DMS114 treated with DMSO at 0.1 percent for 48 hours (cell line): ENCODE measurements around the gene OSCP1.

ENCODE experiments used
- DNase-seq: peaks from one replicate; lab custom pipeline; 2025; ENCODE audit not compliant: unreplicated experiment; lab: John Stamatoyannopoulos, UW

Gene OSCP1

GRCh38 chr1:36475910-36476604 is 25.8 kb upstream of the OSCP1 start:
- no peak for DNase-seq

DNA sequence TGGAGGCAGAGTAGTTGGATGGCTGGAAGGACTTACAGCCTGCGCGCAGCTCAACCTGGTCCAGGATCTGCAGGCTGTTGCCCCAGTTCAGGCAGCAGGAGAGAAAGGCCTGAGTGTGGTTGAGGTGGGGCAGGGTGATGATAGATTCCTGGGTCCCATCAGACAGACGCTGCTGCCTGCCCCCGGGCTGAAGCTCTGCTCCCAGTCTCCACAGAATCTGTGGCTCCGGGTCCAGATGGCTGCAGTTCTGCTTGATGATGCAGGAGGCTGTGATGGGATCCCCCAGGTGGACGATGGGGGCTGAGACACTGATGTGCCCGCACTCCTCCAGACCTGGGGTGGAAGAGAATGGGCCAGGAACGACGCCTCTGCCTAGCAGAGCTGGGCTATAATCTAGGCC is 25.1 kb upstream of the OSCP1 start:
- no peak for DNase-seq

DNA sequence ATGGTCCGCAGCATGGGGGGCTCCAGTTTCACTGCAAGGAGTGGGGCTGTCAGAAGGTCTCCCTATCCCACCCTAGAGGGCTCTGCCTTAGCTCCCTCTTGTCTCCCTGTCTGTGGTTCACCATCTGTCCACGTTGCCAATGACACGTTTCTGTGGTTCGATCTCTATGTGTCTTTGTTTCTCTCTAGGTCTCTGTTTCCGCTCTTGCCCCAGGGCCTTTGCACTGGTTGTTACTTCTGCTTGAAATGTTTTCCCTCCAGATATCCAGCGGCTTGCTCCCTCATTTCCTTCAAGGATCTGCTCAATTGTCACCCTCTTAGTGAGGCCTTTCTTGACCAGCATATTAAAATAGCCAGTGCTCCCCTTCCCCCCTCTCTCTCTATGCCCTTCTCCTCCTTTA is 22.4 kb upstream of the OSCP1 start:
- no peak for DNase-seq

- DNase-seq, result no peak
Measured at GRCh38 chr1:36471830-36472641, 21.8 kb upstream of the OSCP1 start.

DNA sequence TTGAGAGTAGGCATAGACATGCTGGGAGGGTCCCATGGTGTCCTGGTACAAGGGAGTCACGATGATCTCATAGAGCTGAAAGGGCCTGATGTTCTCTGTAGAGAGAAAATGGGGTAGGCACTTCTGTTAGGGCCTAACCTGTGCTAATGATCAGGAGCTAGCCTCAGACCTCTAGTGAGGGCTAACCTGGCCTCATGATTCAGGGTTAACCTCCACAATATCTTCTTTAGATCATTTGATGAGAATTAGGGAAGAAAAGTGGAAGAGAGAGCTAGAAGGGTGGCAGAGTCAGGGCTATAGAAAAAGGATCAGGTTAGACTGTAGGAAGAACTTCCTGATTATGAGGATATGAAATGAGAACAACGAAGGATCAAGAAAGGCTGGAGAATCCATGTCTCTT is 18.9 kb upstream of the OSCP1 start:
- no peak for DNase-seq

DNA sequence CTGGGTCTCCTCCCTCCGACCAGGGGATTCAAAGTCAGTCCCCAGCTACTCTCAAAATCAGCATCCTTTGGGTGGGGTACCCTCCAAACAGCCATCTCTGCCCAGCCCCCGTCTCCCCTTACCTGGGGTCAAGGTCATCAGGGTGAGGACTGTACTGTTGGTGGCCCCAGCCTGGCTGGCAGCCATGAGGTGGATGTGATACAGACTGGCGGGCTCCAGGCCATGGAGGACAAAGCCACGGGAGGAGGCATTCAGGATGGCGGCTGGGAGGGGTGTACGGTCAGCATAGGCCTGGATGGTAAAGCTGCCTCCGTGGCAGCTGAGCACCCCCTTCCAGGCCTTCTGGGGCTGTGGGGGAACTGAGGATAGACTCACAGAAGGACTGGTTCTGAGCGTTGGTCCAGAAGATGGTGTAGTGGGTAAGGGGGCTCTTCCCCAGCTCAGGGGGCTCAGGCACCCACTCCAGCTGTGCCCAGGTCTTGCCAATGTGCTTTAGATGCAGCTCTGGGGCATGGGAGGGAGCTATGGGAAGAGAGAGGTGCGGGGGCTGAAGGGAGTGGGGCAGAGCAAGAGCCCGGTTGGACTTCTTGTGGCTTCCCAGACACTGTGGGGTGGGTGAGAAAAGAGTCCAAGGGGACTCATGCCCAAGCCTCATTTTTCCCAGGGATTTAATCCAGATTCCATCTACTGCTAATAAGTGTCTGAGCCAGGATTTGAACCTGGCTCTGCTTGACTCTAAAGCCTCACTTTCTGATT is 17.6 kb upstream of the OSCP1 start:
- no peak for DNase-seq

DNA sequence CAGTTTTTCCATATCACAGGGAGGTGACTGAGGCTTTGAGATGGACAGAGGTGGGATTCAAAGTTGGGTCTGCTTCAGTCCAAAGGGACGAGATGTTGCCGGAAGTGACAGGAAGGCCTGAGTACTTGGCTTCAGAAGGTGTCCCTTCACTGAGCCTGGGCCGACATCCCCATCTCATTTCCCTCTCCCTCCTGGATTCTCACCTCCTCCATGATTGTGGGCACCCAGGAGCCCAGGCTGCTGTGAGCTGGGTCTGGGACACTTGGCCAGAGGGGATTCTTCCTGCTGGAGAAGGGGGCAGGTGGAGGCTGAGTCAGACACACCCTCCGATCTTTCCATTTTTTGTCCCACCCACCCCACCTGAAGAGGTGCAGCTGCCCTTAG is 16.8 kb upstream of the OSCP1 start:
- no peak for DNase-seq

DNA sequence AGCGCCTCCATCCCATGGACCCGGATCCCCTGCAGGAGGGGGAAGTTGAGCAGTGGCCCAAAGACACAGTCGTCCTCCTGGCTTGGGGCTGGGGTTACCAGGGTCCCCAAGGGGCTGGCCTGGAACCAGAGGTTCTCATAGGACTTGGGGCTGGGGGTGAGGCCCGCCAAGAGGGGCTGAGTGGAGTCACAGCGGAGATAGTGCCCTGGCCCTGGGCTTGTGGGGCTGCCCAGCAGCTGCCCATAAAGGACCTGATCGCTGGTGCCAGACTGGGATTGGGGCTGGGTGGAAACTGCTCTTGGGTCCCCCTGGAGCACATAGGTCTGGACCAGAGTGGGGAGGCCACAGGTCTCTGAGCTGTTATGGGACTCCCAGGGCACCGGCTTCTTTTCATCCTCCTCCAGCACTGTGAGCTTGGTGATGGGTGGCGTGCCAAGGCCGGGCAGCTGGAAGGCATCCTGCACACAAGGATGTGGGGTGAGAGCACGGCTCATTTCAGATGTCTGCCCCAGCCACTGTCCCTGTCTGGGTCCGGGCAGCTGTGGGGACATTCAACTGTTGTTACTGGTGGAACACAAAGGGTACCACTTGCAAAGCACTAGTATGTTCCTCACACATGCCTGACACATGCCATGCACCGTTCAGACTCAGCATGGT is 16.2 kb upstream of the OSCP1 start:
- no peak for DNase-seq

DNA sequence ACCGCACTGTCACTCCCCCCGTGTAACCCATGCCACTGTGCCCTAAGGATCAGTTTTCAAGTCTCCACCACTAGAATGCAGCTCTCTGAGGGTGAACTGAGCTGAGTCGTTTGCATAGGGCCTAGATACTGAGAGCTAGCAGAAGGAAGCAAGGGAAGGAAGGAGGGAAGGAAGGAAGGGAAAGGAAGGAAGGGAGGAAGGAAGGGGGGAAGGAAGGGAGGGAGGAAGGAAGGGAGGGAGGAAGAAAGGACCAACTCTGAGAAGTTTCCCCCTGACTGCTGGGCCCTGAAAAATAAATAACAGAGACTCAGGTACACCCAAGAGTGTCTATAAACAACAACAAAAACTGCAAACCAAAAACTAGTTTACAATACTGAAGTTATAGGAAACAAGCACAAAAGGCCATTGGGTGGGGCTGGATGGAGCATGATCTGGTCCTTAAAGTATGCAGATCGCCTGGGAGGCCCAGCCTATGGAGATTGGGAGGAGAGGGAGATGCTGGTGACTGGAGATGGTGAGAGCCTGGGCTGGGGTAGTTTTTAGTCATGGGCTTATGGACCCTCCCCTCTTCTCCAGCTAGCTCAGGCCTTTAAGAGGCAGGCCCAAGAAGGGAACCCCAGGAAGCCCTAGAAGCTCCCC is 15.6 kb upstream of the OSCP1 start:
- no peak for DNase-seq

DNA sequence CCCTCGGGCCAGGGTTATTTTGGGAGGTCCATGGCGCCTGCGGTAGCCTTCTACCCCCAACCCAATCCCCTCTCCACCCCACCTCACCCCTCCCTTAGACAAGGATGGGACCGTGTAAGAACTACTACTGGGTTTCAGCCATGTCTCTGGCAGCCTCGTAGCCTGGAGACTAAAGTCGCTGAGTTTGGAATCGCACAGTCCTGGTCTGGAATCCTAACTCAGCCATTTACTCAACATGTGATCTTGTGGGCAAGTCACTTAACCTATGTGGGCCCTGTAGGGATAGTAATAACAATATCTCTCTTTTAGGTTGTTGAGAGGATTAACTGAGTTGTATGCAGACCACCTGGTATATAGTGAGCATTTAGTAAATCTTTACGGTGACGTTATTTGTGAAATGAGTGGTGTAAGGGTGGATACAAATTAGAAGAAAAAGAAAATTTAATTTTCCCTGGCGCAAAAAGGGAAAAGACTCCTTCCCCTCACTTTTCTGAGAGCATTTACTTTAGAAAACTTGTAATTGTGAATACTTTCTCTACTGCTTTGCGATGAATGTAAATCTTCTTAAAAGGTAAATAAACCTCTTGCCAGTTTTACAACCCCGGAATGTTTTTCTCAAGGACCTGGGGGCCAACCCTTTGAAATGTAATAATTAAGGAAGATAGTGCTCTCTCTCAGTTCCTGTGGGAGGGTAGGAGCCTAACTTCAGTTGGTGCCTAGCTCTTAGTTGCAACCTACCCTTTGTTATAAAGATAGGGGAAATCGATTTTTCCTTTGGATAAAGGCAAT is 14.5 kb upstream of the OSCP1 start:
- peak; percentile 68 for DNase-seq

DNA sequence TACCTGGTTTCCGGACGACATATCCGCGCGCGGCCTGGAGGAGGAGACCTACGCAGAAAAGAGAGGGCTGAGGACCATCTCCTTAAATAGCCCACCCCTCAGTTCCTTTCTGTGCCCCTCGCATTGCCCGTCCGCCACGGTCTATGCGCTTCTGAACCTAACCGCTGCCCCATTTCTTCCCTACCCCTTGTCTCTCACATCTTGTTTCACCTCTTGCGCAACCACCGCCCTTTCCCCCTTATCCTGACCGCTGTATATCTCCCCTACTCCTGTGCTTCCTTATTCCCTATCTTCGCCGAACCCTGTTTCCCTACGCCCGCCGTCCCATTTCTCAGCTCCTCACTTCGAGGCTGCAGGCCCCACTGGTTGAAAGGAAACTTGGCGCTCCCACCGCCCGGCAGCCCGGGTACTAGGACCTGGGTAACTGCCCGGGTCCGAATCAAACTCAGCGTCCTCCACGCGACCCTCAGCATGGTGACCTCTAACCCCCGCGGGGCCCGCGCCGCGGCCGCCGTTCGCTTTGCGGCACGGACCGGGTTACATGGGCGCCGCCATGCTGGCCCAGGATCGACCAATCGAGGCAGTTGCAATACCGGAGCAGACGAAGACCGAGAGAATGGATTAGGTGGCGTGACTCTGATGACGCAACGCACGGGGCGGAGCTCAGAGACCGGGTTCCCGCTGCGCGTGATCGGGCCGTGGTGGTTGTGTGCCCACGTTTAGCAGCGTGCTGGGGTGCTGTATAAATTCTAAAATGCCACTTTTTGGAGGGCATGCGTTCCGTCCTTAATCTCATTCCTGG is 13.8 kb upstream of the OSCP1 start, which contains the start of gene MRPS15:
TSS of gene MRPS15 (minus strand) at position 582 of the 802 bp plus-strand sequence. CDS start at position 473, 109 bp downstream.
- DNase-seq, result peak; percentile 95

DNA sequence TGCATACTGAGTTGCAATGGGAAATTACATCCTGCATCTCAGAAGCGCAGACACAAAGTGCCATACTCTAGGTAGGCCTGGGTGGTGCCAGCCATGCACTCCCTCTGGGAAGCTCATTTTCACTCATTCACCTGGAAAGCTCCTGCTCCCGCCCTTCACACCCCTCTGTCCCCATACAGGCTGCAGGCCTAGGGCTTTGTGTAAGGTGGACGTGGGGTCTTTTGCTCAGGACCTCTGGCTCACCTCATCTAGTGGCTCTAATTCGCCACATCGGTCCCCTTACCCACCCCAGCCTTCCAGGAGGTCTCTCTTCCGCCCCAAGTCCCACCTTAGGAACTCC is 13.2 kb upstream of the OSCP1 start:
- DNase-seq, result no peak

DNA sequence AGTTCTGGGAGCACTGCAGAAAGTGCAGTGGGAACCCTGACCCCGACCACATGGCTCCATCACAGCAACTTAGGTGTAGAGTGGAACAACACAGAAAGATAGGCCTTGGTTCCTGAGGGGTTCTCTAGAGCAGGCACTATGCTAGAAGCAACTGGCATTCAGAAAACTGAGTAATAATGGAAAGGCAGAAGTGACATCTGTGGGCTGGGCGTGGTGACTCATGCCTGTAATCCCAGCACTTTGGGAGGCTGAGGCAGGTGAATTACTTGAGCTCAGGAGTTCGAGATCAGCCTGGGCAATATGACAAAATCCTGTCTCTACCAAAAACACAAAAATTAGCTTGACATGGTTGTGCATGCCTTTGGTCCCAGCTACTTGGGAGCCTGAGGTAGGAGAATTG is 8.7 kb upstream of the OSCP1 start:
- DNase-seq, result no peak

GRCh38 chr1:36457691-36458090 is 7.4 kb upstream of the OSCP1 start:
- DNase-seq, result no peak

- no peak for DNase-seq
Measured at GRCh38 chr1:36456391-36456928, 6.2 kb upstream of the OSCP1 start.

DNA sequence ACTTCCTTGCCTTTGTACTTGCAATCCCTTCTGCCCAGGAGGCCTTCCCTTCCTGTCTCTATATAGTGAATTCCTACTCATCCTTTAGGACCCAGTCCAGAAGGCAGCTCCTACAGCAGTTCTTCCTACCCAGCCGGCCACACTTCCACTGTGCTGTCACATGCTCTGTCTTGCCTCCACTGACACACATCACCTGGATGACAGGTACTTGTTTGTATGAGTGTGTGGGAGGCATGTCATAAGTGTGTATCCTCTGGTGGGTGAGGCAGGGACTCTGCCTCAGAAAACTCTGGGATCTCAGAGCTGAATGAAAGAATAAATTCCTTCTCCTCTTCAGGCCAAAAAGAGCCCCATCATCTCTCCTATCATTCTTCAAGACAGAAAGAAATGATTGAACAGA is 5.1 kb upstream of the OSCP1 start:
- DNase-seq, result no peak

DNA sequence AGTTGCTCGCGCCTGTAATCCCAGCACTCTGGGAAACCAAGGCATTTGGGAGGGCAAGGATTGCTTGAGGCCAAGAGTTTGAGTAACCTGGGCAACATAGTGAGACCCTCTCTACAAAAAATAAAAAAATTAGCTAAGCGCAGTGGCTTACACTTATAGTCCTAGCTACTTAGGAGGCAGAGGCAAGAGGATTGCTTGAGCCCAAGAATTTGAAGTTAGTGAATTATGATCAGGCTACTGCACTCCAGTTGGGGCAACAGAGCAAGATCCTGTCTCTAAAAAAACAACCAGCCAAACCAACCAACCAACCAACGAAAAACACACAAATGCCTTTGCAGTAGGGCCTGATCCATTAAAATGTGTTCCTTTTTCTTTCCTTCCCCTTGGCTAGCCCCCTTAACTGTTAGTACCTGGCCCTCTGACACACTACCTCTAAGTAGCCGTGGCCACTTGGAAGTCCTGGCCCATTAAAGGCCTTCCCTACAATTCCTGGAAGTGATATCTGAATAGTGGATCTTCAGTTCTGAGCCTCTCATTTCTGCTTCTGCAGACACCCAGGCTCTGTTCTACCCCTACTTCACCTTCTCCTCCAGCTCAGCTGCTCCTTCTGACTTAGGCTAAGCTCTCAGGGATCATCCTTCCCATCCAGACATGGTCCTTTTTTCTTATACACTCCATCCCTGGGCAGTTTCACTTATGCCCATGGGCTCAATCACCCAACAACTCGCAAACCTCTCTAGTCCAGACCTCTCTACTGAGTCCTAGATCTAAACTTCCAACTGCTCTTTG is 3.5 kb upstream of the OSCP1 start:
- no peak for DNase-seq

- DNase-seq, result no peak
Measured at GRCh38 chr1:36453051-36453450, 2.8 kb upstream of the OSCP1 start.
